Cardiac muscle cell (in vitro differentiated cells and primary cell): Measurements from ENCODE around the gene LDLRAP1. TPM values are rescaled to one million over a fixed set of nuclear protein-coding genes. Genes with fewer than 3 reads are reported as not detected.
A peak's percentile ranks its signal among the peaks of the same experiment; 100 is the strongest.

Experiments used
- DNase-seq, 2 donors: peaks; one replicate each; pipeline versions ENCODE4 v3.0.0 to v3.0.0-alpha.2; 2010 to 2017; ENCODE audit warnings: low read depth in 1 of 2, low spot score in 1 of 2
- H3K27ac ChIP-seq: fragments of 200-600 bp; sonication (generic); 2 replicates; pipeline ENCODE4 v1.5.1; 2016
- H3K27me3 ChIP-seq: fragments of 200-600 bp; sonication (generic); 2 replicates; pipeline ENCODE4 v1.6.0; 2016; ENCODE audit warnings: control low read depth
- H3K36me3 ChIP-seq: fragments of 200-600 bp; sonication (generic); 2 replicates; pipeline ENCODE4 v1.5.1; 2016; ENCODE audit warnings: control low read depth
- H3K4me1 ChIP-seq: fragments of 200-600 bp; sonication (generic); 2 replicates; pipeline ENCODE4 v1.8.1; 2017; ENCODE audit warnings: low read depth, mild to moderate bottlenecking, mixed run types
- H3K4me3 ChIP-seq: fragments of 200-600 bp; sonication (generic); 2 replicates; pipeline ENCODE4 v1.5.1; 2016; ENCODE audit warnings: mild to moderate bottlenecking
- H3K9me3 ChIP-seq: fragments of 200-600 bp; sonication (generic); 2 replicates; pipeline ENCODE4 v1.5.1; 2017; ENCODE audit warnings: low read depth, mild to moderate bottlenecking, control low read depth
- polyA plus RNA-seq: library from polyadenylated mRNA; unstranded; fragments of >200 nt; fragmentation: Nextera tagmentation; extraction: Ambion mirVana; gene quantifications from 2 replicates; pipeline ENCODE4 v1.2.1, GENCODE V29; 2016
- total RNA-seq: library from RNA; depleted of rRNA; stranded (reverse); fragments of >200 nt; gene quantifications from 2 replicates; pipeline ENCODE4 v1.2.3, GENCODE V29; 2016
- TF ChIP-seq, protein P1 (sequence below): IDR thresholded peaks from 2 replicates; pipeline ENCODE4 v1.5.1; 2012; ENCODE audit warnings: low read depth, mild to moderate bottlenecking, low read length

Gene LDLRAP1
- total and polyA plus RNA-seq, 2 experiments from 2014 or later, result 16.4 to 21.8 TPM

GRCh38 chr1:25607123-25607522 is 63.7 kb downstream of the LDLRAP1 start:
- H3K36me3 ChIP-seq, result no peaks in the 10 kb centered on the region
- TF ChIP-seq, protein P1, sequence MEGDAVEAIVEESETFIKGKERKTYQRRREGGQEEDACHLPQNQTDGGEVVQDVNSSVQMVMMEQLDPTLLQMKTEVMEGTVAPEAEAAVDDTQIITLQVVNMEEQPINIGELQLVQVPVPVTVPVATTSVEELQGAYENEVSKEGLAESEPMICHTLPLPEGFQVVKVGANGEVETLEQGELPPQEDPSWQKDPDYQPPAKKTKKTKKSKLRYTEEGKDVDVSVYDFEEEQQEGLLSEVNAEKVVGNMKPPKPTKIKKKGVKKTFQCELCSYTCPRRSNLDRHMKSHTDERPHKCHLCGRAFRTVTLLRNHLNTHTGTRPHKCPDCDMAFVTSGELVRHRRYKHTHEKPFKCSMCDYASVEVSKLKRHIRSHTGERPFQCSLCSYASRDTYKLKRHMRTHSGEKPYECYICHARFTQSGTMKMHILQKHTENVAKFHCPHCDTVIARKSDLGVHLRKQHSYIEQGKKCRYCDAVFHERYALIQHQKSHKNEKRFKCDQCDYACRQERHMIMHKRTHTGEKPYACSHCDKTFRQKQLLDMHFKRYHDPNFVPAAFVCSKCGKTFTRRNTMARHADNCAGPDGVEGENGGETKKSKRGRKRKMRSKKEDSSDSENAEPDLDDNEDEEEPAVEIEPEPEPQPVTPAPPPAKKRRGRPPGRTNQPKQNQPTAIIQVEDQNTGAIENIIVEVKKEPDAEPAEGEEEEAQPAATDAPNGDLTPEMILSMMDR, result no peak
- no peak for DNase-seq
- H3K4me3 ChIP-seq, result no peak overlapping the region
- no peak overlapping the region for H3K27ac ChIP-seq
- H3K4me1 ChIP-seq, result peaks cover 11% of the 10 kb centered on the region
- H3K9me3 ChIP-seq, result no peaks in the 10 kb centered on the region
- H3K27me3 ChIP-seq, result no peaks in the 10 kb centered on the region

DNA sequence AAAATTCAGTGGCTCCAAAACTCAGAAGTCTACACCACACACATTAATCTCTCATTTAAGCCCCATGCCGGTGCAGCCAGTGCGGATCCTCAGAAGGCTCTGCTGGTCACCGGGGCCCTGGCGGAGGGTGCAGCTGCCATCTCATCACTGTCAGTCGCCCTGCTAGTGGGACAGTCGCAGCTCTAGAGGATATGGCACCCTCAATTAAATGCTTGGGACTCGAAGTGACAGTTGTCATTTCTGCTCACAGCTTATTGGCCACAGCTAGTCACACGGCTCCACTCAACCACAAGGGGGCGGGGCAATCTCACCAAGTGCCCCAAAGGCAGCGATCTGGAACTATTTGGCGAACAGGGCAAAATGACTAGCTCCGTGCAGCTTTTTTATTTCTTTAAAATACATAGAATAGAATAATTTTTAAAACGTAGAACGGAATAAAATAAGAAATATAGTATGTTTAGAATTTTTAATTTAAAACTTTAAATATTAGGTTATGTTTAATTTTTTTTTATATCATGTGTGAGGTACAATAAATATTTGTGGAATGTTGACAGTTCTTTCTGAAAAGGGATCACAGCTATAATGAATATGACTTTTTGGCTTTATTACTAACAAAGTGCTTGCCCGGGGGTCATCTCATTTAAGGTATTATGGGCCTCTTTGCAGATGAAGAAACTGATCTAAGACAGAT is 65.2 kb downstream of the LDLRAP1 start:
- Histone ChIP-seq H3K36me3 (no peaks in the 10 kb centered on the region), H3K27ac (no peak overlapping the region), H3K4me3 (no peak overlapping the region), H3K9me3 (no peaks in the 10 kb centered on the region), H3K27me3 (peaks cover 3% of the 10 kb centered on the region), H3K4me1 (peaks cover 11% of the 10 kb centered on the region)
- TF ChIP-seq, protein P1, result peak; percentile 66
- DNase-seq, result peak; percentile 75 to 90

DNA sequence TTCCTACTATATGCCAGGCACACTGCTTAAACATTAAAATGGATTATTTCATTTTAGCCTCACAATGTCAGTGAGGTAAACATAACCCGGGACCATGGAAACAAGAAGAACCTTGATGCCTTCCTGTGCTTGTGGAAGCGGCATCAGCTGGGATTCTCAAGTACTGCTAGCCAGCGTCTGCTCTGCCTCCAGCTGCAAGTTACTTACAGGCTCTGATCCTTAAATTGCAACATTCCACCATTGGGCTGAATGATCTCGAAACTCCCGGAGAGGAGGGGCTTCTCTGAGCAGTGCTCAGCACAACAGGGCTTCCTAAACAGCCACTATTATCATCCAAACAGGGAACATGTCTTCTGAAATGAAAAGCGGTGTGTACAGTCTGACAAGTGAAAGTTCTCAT is 66.5 kb downstream of the LDLRAP1 start:
- peaks cover 11% of the 10 kb centered on the region for H3K4me1 ChIP-seq
- DNase-seq, result peak in 1 of 2 donors; percentile 60
- H3K4me3 ChIP-seq, result no peak overlapping the region
- TF ChIP-seq, protein P1, result no peak
- H3K27me3 ChIP-seq, result peaks cover 11% of the 10 kb centered on the region
- H3K9me3 ChIP-seq, result no peaks in the 10 kb centered on the region
- H3K36me3 ChIP-seq, result no peaks in the 10 kb centered on the region
- H3K27ac ChIP-seq, result no peak overlapping the region

- DNase-seq, result peak in 1 of 2 donors; percentile 43
- H3K36me3 ChIP-seq, result no peaks in the 10 kb centered on the region
- H3K27ac ChIP-seq, result no peak overlapping the region
- H3K4me1 ChIP-seq, result peaks cover 11% of the 10 kb centered on the region
- peaks cover 11% of the 10 kb centered on the region for H3K27me3 ChIP-seq
- no peak overlapping the region for H3K4me3 ChIP-seq
- H3K9me3 ChIP-seq, result no peaks in the 10 kb centered on the region
- TF ChIP-seq, protein P1, result peak; percentile 48
These were observed 67.6 kb downstream of the LDLRAP1 start for GRCh38 chr1:25610822-25611630.

- TF ChIP-seq, protein P1, result no peak
These were observed 68.4 kb downstream of the LDLRAP1 start for GRCh38 chr1:25611843-25612242.

More at GRCh38 chr1:25611843-25612242, 68.4 kb downstream of the LDLRAP1 start:
- Histone ChIP-seq H3K4me3 (no peak overlapping the region), H3K36me3 (no peaks in the 10 kb centered on the region), H3K4me1 (peaks cover 11% of the 10 kb centered on the region), H3K27ac (no peak overlapping the region), H3K27me3 (peaks cover 11% of the 10 kb centered on the region), H3K9me3 (no peaks in the 10 kb centered on the region)
- DNase-seq, result no peak
